Activated CD4-positive, alpha-beta T cell treated with anti-CD3 and anti-CD28 coated beads for 36 hours (primary cell): ENCODE results near the gene TTC36. TPM values are rescaled to one million over a fixed set of nuclear protein-coding genes. Genes with fewer than 3 reads are reported as not detected.

Source experiments
- total RNA-seq, 2 experiments: library from RNA; stranded (reverse); gene quantifications; one replicate each; pipeline ENCODE4 v1.2.3, GENCODE V29; 2021

TTC36 gene
- total RNA-seq, 2 experiments from 2014 or later, result 0.21 to 0.59 TPM

Other genes with a start within 250 kb of the TTC36 start
- gene CD3E, start 222.7 kb upstream of the TTC36 start, total RNA-seq, result 100 to 1,000 TPM; 400 to 530 TPM
- gene CD3D, start 184.8 kb upstream of the TTC36 start, total RNA-seq, result 100 to 1,000 TPM; 305 to 331 TPM
- gene CD3G, start 183.1 kb upstream of the TTC36 start, total RNA-seq, result 100 to 1,000 TPM; 141 to 146 TPM
- 10 to 100 TPM; 44.2 to 50.7 TPM for gene UBE4A, start 167.9 kb upstream of the TTC36 start, total RNA-seq
- 100 to 1,000 TPM; 136 to 229 TPM for gene ATP5MG, start 125.9 kb upstream of the TTC36 start, total RNA-seq
- 10 to 100 TPM; 64.1 to 67.1 TPM for gene KMT2A, start 91.0 kb upstream of the TTC36 start, total RNA-seq
- gene TMEM25, start 3.7 kb downstream of the TTC36 start, total RNA-seq, result 10 to 100 TPM; 12.2 to 17.4 TPM
- 10 to 100 TPM; 18.7 to 25.4 TPM for gene IFT46, start 38.5 kb downstream of the TTC36 start, total RNA-seq
- gene ARCN1, start 44.9 kb downstream of the TTC36 start, total RNA-seq, result 100 to 1,000 TPM; 148 to 154 TPM
- gene PHLDB1, start 80.1 kb downstream of the TTC36 start, total RNA-seq, result 1 to 10 TPM; 1.7 to 2.7 TPM
- gene TREH, start 152.2 kb downstream of the TTC36 start, total RNA-seq, result not detected